Left cardiac atrium (tissue), 4 donors: ENCODE measurements around the gene BOC. TPM values are rescaled to one million over a fixed set of nuclear protein-coding genes. Genes with fewer than 3 reads are reported as not detected.
"Not testable (repeated sequence)": the region's sequence is repeated elsewhere in the genome, so short reads cannot be mapped to it uniquely, and the experiment has no call there.

Source experiments
- ATAC-seq, 2 donors: fragments of 200-7000 bp; cut with Tn5 transposase; one replicate each; pipeline ENCODE4 v1.9.1; 2020; ENCODE audit warnings: mild to moderate bottlenecking in 2 of 2, moderate library complexity in 2 of 2
- DNase-seq: peaks from one replicate; pipeline ENCODE4 v3.0.0-alpha.2; 2020
- intact Hi-C, 2 donors: fragments of 100-400 bp; cut with DNase I; formaldehyde crosslinking; loops; one replicate each; pipeline versions ENCODE4 v1.14.1 to v1.15.1; 2022 to 2023
- long read RNA-seq: library from polyadenylated mRNA; unstranded; transcript quantifications from one replicate; pipeline ENCODE4 v2.0.0, GENCODE V29; 2021
- total RNA-seq, 2 donors: library from RNA; stranded (reverse); fragmentation: NEBNext Ultra II Directional; extraction: Animal tissue kit (Norgen Biotek cat#: 25700); gene quantifications; one replicate each; pipeline ENCODE4 v1.2.1, GENCODE V29; 2021
- donor health status: DM: no; HTN: yes; CAD: no.
- donor health status: DM: no; HTN: yes; CAD: no; lungs with severe emphysema.
- donor health status: DM: yes; HTN: yes; CAD: no.
- donor health status: Dilated cardiomyopathy.

BOC gene, protein sequence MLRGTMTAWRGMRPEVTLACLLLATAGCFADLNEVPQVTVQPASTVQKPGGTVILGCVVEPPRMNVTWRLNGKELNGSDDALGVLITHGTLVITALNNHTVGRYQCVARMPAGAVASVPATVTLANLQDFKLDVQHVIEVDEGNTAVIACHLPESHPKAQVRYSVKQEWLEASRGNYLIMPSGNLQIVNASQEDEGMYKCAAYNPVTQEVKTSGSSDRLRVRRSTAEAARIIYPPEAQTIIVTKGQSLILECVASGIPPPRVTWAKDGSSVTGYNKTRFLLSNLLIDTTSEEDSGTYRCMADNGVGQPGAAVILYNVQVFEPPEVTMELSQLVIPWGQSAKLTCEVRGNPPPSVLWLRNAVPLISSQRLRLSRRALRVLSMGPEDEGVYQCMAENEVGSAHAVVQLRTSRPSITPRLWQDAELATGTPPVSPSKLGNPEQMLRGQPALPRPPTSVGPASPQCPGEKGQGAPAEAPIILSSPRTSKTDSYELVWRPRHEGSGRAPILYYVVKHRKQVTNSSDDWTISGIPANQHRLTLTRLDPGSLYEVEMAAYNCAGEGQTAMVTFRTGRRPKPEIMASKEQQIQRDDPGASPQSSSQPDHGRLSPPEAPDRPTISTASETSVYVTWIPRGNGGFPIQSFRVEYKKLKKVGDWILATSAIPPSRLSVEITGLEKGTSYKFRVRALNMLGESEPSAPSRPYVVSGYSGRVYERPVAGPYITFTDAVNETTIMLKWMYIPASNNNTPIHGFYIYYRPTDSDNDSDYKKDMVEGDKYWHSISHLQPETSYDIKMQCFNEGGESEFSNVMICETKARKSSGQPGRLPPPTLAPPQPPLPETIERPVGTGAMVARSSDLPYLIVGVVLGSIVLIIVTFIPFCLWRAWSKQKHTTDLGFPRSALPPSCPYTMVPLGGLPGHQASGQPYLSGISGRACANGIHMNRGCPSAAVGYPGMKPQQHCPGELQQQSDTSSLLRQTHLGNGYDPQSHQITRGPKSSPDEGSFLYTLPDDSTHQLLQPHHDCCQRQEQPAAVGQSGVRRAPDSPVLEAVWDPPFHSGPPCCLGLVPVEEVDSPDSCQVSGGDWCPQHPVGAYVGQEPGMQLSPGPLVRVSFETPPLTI
- total RNA-seq: 10 to 100 TPM; 14.5 to 16.3 TPM
- long read RNA-seq, full-length matches to known transcripts: 3 of 13 reads
- long read RNA-seq, partial matches to known transcripts: 5 of 13 reads
- long read RNA-seq, other reads (novel, unspliced or antisense): 5 of 13 reads

DNA sequence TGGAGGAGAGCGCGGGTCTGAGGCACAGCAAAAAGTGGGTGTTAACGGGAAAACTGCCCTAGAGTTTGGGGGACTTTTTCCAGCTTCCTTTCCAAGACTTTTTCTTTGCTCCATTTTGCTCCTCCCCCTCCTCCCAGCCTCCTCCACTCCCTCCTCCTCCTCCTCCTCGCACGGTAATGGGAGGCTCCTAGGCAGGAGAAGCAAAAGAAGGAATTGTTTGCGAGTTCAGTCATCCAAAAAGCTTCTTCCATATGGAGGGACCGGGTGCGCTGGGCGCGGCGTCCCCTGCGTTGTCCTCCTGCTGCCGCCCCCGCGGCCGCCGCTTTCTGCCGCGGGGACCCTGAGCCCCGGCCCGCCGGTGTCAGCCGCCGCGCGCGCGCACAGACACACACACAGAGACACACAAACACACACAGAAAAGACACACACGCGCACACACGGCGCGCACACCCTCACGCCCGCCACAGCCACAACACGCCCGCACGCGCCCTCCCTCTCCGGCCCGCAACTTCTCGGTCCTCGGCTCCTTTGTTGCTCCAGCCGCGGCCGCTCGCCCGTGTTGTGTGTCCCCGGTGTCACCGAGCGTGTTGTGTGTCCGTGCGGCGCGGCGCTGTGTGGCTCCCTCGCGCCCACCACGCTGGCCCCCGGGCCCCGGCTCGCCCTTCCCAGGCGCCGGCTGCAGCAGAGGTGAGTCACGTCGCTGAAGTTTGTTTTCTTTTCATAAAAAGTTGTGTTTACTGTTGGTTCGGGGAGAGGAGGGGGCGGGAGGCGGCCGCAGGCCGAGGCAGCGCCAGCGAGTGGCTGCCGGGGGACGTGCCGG, at the start of gene BOC:
Gene BOC, plus strand, starts transcription at position 228 of the 820 bp plus-strand sequence. CDS start 38,246 bp downstream, outside the sequence.
- peak; percentile 81 to 92 for ATAC-seq
- intact Hi-C loops: loop anchor here in 1 of 2 donors (5.0 kb wide), 2 partner anchors 71 to 74 kb away; no protein-coding TSS in a partner anchor
- peak; percentile 43 for DNase-seq

DNA sequence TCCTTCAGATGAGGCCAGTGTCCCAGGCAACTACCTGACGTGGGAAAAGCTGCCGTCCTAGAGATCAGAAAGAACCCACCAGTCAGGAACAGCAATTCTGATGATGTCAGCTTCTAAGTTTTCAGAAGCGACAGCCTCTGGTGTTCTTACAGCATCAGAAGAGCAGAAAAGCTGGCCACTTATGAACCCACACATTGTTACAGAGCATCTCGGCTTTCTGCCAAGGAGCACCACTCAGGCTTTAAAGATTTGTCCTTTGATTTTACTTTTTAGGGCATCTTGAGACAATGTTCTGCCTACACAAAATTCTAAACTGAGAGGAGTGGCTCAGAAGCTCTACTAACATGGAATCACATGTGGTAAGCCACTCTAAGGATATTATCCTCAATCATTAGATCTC, 49.7 kb upstream of the BOC start:
- ATAC-seq (no peak), DNase-seq (no peak)
- intact Hi-C loops: no loop called here

DNA sequence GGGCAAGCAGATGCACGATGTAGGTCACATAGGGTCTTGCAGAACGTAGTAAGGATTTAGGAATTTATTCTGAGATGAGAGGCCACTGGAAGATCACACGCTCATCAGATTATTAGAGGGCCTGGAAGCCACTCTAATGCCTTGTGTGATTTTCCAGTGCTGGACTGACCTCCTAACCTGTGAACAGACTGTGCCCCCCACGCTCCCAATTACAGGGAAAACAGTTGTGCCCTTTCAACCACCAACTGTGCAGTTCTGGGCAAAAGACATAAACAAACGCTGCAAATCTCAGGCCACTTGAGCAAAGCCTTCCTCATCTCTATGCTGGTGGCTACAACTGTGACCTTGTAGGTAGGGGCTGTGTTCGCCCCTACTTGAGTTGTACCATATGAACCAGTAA, 48.2 kb upstream of the BOC start:
- no peak for ATAC-seq

DNA sequence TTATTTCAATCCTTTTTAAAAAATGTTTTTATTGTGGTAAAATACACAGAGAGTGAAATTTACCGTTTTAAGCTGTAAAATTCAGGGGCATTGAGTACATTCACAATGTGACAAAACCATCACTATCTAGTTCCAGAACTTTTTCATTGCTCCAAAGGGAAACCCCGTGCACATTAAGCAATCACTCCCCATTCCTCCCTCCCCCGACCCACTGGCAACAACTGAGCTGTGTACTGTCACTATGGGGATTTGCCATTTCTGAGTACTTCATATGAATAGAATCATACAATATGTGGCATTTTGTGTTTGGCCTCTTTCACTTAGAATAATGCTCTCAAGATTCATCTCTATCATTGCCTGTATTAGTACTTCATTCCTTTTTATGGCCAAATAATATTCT, 45.5 kb upstream of the BOC start:
- intact Hi-C loops: no loop called here
- ATAC-seq (peak in 1 of 2 donors; percentile 42), DNase-seq (no peak)

More for the DNA sequence above, 48.2 kb upstream of the BOC start:
- DNase-seq: no peak
- intact Hi-C loops: no loop called here

DNA sequence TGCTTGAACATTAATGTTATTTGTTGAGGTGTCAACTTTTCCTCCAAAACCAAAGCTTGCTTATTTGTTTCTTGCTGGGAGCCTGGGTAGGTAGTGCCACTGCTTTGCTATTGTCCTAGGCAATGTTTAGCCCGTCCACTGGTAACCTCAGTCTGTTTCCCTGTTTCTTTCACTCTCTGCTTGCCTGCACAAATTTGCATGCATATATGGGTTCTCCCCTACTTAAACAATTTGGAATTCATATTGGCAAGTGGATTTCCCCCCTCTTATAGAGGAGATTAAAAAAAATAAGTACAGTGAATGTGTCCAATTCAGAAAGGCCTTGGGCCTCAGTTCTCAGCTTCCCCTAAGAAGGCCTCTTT, 45.0 kb upstream of the BOC start:
- ATAC-seq (no peak), DNase-seq (no peak)
- intact Hi-C loops: no loop called here

DNA sequence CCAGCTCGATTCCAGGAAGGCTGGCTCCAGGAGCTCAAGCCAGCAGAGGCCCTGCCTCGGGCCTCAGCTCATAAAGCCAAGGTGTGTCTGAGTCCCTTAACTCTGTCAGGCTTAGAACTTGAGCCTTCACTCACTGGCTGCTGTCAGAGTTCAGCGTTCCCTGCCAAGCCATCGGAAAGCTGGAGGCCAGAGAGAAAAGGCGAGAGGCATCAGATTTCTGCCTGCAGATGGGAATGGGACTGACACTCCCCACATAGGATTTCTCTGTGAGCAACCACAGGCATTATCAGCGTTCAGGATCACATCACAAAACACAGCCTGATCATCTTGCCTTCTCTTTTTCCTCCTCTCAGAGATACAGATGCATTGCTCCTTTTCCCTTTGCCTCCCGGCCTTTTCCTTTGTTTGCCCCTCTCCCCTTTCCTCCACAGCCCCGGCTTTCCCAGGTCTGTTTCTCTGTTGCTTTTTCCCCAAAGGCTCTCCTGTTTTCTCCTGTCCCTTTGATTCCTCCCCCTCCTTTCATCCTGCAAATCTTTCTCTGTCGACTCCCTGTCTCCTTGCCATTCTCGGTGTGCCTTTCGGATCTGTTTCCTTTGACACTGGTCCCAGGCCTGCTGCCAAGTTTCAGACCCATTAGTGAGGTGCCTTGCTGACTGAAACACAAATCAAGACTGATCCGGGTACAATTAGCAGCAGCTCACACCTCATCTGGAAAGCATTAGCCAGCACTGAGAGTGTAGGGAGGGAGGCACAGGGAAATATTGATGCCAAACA, 44.5 kb upstream of the BOC start:
- ATAC-seq (peak; percentile 84 to 88), DNase-seq (peak; percentile 59)
- intact Hi-C loops: no loop called here

DNA sequence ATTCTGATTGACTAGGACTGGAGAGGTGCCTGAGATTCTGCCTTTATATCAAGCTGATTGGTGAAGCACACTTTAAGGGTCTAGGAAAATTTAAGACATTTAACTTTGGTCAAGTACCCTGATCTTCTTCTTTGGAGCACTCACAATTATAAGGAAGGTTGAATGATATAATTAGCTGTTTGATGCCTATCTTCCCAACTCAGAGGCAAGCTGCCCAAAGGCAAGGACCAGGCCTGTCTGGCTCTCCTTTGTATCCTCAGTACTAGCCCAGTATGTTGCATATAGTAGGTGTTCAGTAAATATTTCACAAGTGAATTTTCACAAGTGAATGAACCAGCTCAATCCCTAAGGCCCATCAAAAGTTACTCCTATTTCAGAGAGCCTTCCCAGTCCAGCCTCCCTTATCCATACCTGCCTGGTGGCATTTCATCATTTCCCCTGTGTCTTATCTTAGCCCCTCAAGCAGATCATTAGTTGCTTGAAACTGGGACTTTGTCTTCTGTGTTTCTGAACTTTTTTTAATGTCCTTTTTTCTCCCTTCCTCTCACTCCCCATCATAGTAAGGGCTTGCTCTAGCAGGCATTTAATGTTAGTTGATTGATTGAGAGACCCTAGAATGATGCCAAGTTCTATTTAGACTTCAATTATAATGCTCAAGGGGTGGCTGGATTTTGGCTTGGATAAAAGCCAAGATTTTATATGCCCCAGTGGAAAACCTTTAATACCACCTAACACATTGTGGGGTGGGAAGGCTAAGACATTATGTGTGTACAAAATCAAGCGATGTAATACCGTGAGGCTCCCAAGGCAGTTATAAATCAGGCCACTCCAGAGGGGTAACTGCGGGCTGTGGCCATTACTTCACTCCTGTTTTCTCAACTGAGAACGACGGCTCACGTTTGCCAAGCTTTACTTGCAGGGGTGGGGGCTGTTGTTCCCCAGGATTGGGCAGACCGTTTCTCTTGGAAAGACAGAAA, 43.2 kb upstream of the BOC start:
- DNase-seq (no peak), ATAC-seq (no peak)
- intact Hi-C loops: no loop called here

DNA sequence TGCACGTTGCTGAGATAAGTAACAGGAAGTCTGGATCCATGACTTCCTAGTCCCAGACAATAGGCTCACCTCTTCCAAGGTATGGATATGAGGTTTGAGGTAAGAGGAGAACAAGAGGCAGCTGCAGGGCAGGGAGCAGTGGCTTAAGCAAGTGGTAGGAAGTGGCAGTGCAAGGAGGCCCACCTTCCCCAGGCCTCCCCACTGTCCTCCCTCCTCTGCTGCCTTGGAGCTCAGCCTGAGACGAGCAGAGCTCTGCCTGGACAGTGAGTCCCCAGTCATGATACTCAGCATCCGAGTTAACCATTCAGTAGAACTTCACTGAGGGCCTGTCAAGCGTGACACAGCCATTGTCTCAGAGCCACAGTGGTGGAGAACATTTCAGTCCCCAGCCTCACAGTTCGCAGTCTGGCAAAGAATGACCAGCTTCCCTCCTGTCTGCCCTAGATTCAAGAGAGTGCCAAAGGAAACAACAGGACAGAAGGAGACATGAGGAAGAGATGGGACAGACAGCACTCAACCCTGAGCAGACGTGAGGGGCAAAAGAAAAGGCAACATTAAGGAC, 41.4 kb upstream of the BOC start:
- intact Hi-C loops: no loop called here
- no peak for DNase-seq
- ATAC-seq: no peak

DNA sequence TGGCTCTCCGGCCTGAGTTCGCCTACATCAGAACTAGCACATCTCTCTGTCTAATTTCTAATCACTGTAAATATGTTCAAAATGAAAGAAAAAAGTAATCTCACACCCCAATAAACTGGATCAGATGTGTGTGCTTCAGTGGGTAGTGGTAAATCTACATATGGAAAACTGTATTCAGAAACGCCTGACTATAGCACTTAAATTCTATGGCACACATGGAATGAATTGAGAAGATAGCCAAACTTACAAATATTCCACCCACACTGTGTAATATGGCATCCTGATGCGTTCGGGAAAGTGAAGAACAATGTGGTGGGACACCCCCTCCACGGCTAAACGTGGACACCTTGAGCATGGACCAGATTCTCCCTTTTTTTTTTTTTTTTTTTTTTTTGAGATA, 40.6 kb upstream of the BOC start:
- ATAC-seq (no peak), DNase-seq (no peak)
- intact Hi-C loops: no loop called here

DNA sequence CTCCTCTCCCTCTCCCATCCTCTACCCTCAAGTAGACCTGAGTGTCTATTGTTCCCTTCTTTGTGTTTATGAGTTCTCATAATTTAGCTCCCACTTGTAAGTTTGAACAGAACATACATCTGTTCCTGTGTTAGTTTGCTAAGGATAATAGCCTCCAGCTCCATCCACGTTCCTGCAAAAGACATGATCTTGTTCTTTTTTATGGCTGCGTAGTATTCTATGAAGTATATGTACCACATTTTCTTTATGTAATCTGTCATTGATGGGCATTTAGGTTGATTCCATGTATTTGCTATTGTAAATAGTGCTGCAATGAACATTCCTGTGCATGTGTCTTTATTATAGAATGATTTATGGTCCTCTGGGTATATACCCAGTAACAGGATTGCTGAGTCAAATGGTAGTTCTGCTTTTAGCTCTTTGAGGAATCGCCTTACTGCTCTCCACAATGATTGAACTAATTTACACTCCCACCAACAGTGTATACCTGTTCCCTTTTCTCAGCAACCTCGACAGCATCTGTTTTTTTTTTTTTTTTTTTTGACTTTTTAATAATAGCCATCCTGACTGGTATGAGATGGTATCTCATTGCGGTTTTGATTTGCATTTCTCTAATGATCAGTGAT, 39.6 kb upstream of the BOC start:
- intact Hi-C loops, ATAC-seq, DNase-seq: not testable (repeated sequence)

DNA sequence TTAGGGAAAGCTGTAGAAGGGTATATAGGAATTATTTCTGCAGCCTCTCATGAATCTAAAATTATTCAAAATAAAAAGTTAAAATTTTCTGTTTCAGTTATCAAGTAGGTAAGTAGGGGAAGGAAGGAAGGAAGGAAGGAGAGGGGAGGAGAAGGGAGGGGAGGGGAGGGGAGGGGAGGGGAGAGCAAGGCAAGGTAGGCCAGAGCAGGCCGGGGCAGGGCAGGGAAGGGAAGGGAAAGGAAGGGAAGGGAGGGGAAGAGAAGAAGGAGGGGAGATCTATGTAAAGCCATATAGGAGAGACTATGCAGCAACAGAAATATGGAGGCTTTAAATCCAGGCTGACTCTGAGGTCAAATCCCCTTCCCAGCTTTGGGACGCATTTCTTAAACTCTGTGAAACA, 38.3 kb upstream of the BOC start:
- intact Hi-C loops: no loop called here
- DNase-seq (no peak), ATAC-seq (no peak)

DNA sequence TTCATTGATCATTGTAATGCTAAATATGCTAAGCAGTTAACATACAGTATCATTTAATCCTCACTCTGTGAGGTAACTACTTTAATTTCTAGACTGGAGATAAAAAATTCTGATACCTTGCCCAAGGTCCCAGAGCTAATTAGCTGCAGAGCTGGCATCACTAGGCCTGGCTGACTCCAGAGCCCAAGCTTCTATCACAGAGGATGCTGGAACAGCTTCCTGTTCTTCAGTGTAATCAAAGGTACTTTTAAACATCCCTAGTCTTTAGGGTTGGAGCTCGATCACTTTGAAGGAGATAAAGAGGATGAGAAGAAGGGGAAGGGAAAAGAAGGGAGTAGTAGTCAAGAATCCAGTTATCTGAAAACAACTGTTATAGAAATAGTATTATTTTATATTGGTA, 37.1 kb upstream of the BOC start:
- DNase-seq (no peak), ATAC-seq (no peak)
- intact Hi-C loops: no loop called here

DNA sequence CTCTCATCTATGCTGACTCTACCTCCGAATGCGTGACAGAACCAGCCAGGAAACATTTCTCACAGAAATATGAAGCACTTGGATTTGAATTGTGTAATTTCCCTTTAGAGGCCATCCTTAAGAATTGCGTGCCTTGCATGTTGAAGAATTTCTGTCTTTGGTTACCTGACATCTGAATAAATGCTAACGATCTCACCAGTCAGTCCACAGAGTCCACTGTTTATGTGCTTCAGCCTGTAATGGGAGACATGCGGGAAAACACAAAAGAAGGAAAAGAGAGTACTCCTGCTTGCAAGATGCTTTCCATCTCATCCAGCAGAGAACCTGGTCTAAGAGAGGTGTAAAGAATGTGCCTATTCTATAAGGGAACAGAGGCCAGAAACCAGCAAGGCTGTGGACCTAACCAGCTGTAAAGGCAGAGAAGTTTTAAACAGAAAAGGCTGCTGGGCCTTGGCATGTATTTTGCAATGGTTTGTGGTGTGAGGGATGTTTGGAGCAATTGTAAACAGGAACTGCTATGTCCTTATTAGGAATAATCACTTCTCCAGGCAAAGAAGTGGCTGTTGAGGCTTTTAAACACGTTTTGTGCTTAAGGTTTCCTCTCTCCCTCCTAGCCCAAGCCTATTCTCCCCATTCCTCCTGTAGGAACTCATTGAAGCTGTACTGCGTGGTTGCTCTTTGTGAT, 36.4 kb upstream of the BOC start:
- intact Hi-C loops: no loop called here
- DNase-seq: no peak
- no peak for ATAC-seq

DNA sequence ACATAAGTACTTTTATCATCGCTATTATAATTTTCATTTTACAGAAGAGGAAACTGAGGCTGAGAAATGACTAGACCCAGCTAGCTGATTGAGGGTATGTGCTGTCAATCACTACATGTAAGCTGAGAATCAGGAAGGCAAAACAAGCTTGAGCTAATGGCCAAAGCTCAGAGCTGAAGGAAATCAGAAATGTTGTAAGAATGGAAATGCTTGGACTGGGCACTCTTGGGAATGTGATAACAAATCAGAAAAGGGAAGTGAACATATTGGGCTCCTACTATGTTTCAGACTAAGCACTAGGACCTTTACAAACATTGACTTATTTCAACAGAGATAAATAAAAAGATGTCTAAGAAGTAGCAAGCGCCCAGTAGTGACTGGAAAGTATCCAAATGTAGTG, 33.8 kb upstream of the BOC start:
- ATAC-seq (no peak), DNase-seq (no peak)
- intact Hi-C loops: no loop called here

DNA sequence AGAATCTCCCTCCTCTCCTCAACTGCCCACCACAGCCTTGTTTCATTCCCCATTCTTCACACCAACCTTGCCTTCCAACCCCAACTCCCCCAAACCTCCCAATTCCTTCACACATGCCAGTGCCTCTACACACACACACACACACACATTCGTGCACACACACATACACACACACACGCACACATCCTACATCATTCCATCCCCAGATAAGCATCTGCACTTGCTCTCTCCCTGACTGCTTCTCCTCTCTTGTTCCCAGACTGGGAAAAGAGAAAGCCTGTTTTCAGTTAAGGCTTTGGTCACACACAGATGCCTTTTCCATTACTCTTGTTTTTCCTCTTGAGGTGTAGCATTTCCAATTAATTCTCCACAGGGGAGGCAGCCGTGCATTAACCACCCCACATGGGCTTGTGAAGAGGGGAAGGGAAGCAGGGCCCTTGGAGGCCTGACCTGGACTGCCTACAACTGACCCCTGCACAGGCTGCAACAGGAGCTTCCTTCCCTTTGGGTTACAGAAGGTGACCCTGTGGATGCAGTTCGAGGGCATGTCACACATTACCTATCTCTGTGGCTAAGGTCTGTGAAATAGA, 32.0 kb upstream of the BOC start:
- ATAC-seq (no peak), DNase-seq (no peak)
- intact Hi-C loops: no loop called here
